HFFc6 (cell line): ENCODE data around the gene BCDIN3D. TPM values are rescaled to one million over a fixed set of nuclear protein-coding genes. Genes with fewer than 3 reads are reported as not detected.

Experiments used
- DNase-seq: peaks from one replicate; pipeline ENCODE4 v3.0.0-alpha.2; 2018
- H3K27ac Mint-ChIP-seq: 2 replicates; pipeline ENCODE4 v1.8.0; 2020; ENCODE audit warnings: mild to moderate bottlenecking, mixed read lengths
- H3K27me3 Mint-ChIP-seq: 2 replicates; pipeline ENCODE4 v1.8.0; 2021; ENCODE audit warnings: mild to moderate bottlenecking, moderate library complexity, mixed read lengths; ENCODE audit not compliant: insufficient read depth
- H3K36me3 Mint-ChIP-seq: 2 replicates; pipeline ENCODE4 v1.8.0; 2021; ENCODE audit warnings: low read depth, mixed read lengths
- H3K4me1 Mint-ChIP-seq: 2 replicates; pipeline ENCODE4 v1.8.0; 2020; ENCODE audit warnings: low read depth, mixed read lengths
- H3K4me3 Mint-ChIP-seq: 2 replicates; pipeline ENCODE4 v1.8.0; 2020; ENCODE audit warnings: mild to moderate bottlenecking, moderate library complexity, mixed read lengths
- H3K9me3 Mint-ChIP-seq: 2 replicates; pipeline ENCODE4 v1.8.0; 2020; ENCODE audit warnings: mild to moderate bottlenecking, mixed read lengths
- CTCF ChIP-seq: fragments of 200-600 bp; sonication (generic); IDR thresholded peaks from 2 replicates; pipeline ENCODE4 v1.5.0; 2021; ENCODE audit warnings: antibody characterized with exemption, mild to moderate bottlenecking
- total RNA-seq, 6 experiments: library from RNA; stranded (reverse); fragmentation: NEBNext Ultra II Directional; extraction: Animal tissue kit (Norgen Biotek cat#: 25700); gene quantifications; 2 replicates in 1 of 6; 3 replicates in 5 of 6; pipeline ENCODE4 v1.2.3, GENCODE V29; 2021

The BCDIN3D gene
- total RNA-seq, 6 experiments from 2014 or later: 1.5 to 2.9 (median 2.0) TPM

- no peak for TF ChIP-seq CTCF
- no peaks in the 10 kb centered on the region for H3K9me3 Mint-ChIP-seq
- H3K36me3 Mint-ChIP-seq: 0 out of 2 replicates have a peak, but pooled peaks cover 15% of the 10 kb centered on the region
- H3K4me3 Mint-ChIP-seq: no peak overlapping the region
- no peak overlapping the region for H3K27ac Mint-ChIP-seq
- no peak for DNase-seq
- peaks cover 3% of the 10 kb centered on the region for H3K27me3 Mint-ChIP-seq
- H3K4me1 Mint-ChIP-seq: peaks cover 10% of the 10 kb centered on the region
These were observed 34.1 kb downstream of the BCDIN3D start for GRCh38 chr12:49808686-49809380.

GRCh38 chr12:49807991-49808580 lies 34.8 kb downstream of the BCDIN3D start:
- no peak for DNase-seq
- Mint-ChIP-seq H3K27me3 (peaks cover 3% of the 10 kb centered on the region), H3K9me3 (no peaks in the 10 kb centered on the region), H3K4me1 (peaks cover 8% of the 10 kb centered on the region), H3K27ac (no peak overlapping the region), H3K4me3 (no peak overlapping the region), H3K36me3 (0 out of 2 replicates have a peak, but pooled peaks cover 12% of the 10 kb centered on the region)
- TF ChIP-seq CTCF: no peak

- peaks cover 5% of the 10 kb centered on the region; the same call in 1 of the 2 replicates for H3K4me1 Mint-ChIP-seq
- H3K27me3 Mint-ChIP-seq: peaks cover 3% of the 10 kb centered on the region
These were observed 36.0 kb downstream of the BCDIN3D start for GRCh38 chr12:49806877-49807276.

GRCh38 chr12:49806321-49806813 lies 36.5 kb downstream of the BCDIN3D start:
- H3K9me3 Mint-ChIP-seq: no peaks in the 10 kb centered on the region
- no peak overlapping the region for H3K4me3 Mint-ChIP-seq
- peaks cover 5% of the 10 kb centered on the region; the same call in 1 of the 2 replicates for H3K4me1 Mint-ChIP-seq
- DNase-seq: no peak
- H3K27ac Mint-ChIP-seq: no peak overlapping the region
- no peak for TF ChIP-seq CTCF
- 0 out of 2 replicates have a peak, but pooled peaks cover 7% of the 10 kb centered on the region for H3K36me3 Mint-ChIP-seq
- H3K27me3 Mint-ChIP-seq: peaks cover 3% of the 10 kb centered on the region

More at GRCh38 chr12:49806877-49807276, 36.0 kb downstream of the BCDIN3D start:
- Mint-ChIP-seq H3K9me3 (no peaks in the 10 kb centered on the region), H3K36me3 (0 out of 2 replicates have a peak, but pooled peaks cover 8% of the 10 kb centered on the region), H3K4me3 (no peak overlapping the region), H3K27ac (no peak overlapping the region)
- no peak for DNase-seq
- TF ChIP-seq CTCF: no peak

- Mint-ChIP-seq H3K4me1 (peaks cover 5% of the 10 kb centered on the region; the same call in 1 of the 2 replicates), H3K27ac (no peak overlapping the region), H3K9me3 (no peaks in the 10 kb centered on the region), H3K27me3 (peaks cover 3% of the 10 kb centered on the region), H3K4me3 (no peak overlapping the region), H3K36me3 (0 out of 2 replicates have a peak, but pooled peaks cover 7% of the 10 kb centered on the region)
- no peak for DNase-seq
- TF ChIP-seq CTCF: no peak
These were observed 37.5 kb downstream of the BCDIN3D start for GRCh38 chr12:49805409-49805808.
